NB4 (cell line): ENCODE results near the gene CUZD1.
"Not testable (repeated sequence)": the region's sequence is repeated elsewhere in the genome, so short reads cannot be mapped to it uniquely, and the experiment has no call there.

Source experiments
- CTCF ChIP-seq: IDR thresholded peaks from one replicate; pipeline ENCODE4 v1.5.1; 2012; ENCODE audit warnings: low read depth, low read length
- POLR2A ChIP-seq: IDR thresholded peaks from 2 replicates; pipeline ENCODE4 v1.6.1; 2011; ENCODE audit warnings: mild to moderate bottlenecking; ENCODE audit not compliant: insufficient read length; ENCODE audit errors: extremely low read depth

GRCh38 chr10:122858042-122858441 lies 12.4 kb upstream of the CUZD1 start:
- TF ChIP-seq CTCF, POLR2A: not testable (repeated sequence)
